Stimulated activated CD8-positive, alpha-beta memory T cell treated with anti-CD3 and anti-CD28 coated beads, Interleukin-7, amount 100 ng/mL, for 48 hours (primary cell): ENCODE measurements around the gene CTNNBL1.

Experiments
- DNase-seq, 2 donors: peaks; one replicate each; pipeline ENCODE4 v3.0.0-alpha.2; 2020; ENCODE audit warnings: low read depth in 1 of 2; ENCODE audit errors: extremely low read depth in 1 of 2

CTNNBL1 gene

GRCh38 chr20:37737826-37738420, 44.1 kb downstream of the CTNNBL1 start:
- no peak for DNase-seq

- no peak for DNase-seq
Measured at GRCh38 chr20:37741055-37741454, 47.2 kb downstream of the CTNNBL1 start.

- DNase-seq, result no peak
Measured at GRCh38 chr20:37741570-37741969, 47.7 kb downstream of the CTNNBL1 start.

- DNase-seq, result no peak
Measured at GRCh38 chr20:37742131-37742530, 48.3 kb downstream of the CTNNBL1 start.

- DNase-seq, result no peak
Measured at GRCh38 chr20:37744347-37744746, 50.5 kb downstream of the CTNNBL1 start.

GRCh38 chr20:37745553-37745952, 51.7 kb downstream of the CTNNBL1 start:
- DNase-seq, result peak in 1 of 2 donors; percentile 21

GRCh38 chr20:37748015-37748414, 54.2 kb downstream of the CTNNBL1 start:
- DNase-seq, result no peak

- DNase-seq, result no peak
Measured at GRCh38 chr20:37749218-37749617, 55.4 kb downstream of the CTNNBL1 start.

- DNase-seq, result no peak
Measured at GRCh38 chr20:37749620-37750403, 56.0 kb downstream of the CTNNBL1 start.

GRCh38 chr20:37755665-37756064, 61.8 kb downstream of the CTNNBL1 start:
- DNase-seq, result no peak

GRCh38 chr20:37756234-37756633, 62.4 kb downstream of the CTNNBL1 start:
- no peak for DNase-seq

GRCh38 chr20:37757550-37757949, 63.7 kb downstream of the CTNNBL1 start:
- no peak for DNase-seq

- no peak for DNase-seq
Measured at GRCh38 chr20:37758332-37758731, 64.5 kb downstream of the CTNNBL1 start.

- no peak for DNase-seq
Measured at GRCh38 chr20:37759052-37759553, 65.3 kb downstream of the CTNNBL1 start.

GRCh38 chr20:37759761-37760209, 66.0 kb downstream of the CTNNBL1 start:
- DNase-seq, result no peak

- DNase-seq, result no peak
Measured at GRCh38 chr20:37760322-37760721, 66.5 kb downstream of the CTNNBL1 start.

GRCh38 chr20:37762716-37763485, 69.1 kb downstream of the CTNNBL1 start:
- no peak for DNase-seq

GRCh38 chr20:37764333-37764935, 70.6 kb downstream of the CTNNBL1 start:
- no peak for DNase-seq

GRCh38 chr20:37770908-37771307, 77.1 kb downstream of the CTNNBL1 start:
- no peak for DNase-seq

GRCh38 chr20:37773291-37773826, 79.5 kb downstream of the CTNNBL1 start:
- no peak for DNase-seq

GRCh38 chr20:37774156-37774555, 80.3 kb downstream of the CTNNBL1 start:
- DNase-seq, result no peak
